ENCODE measurements around the gene DCDC1.

The DCDC1 gene

GRCh38 chr11:31106326-31106725 lies 263.2 kb downstream of the DCDC1 start:
- TF ChIP-seq TCF12 (IDR thresholded peaks at IDR 0.05; ENCODE audit: low read depth) = no peak
- TF ChIP-seq EP300 (IDR thresholded peaks at IDR 0.05; ENCODE audit: borderline replicate concordance) = no peak
- no peak for TF ChIP-seq REST (IDR thresholded peaks at IDR 0.05; ENCODE audit: low read depth)
- no peak for TF ChIP-seq CREB1 (IDR thresholded peaks at IDR 0.05; ENCODE audit: low read depth)
- no peak for TF ChIP-seq USF1 (IDR thresholded peaks at IDR 0.05)
- no peak for TF ChIP-seq NFIC (IDR thresholded peaks at IDR 0.05)
- no peak for TF ChIP-seq RAD21 (IDR thresholded peaks at IDR 0.05; ENCODE audit: low read depth)
- no peak for TF ChIP-seq ZBTB7A (IDR thresholded peaks at IDR 0.05; ENCODE audit: low read depth)
- no peak for TF ChIP-seq FOXM1 (IDR thresholded peaks at IDR 0.05; ENCODE audit: borderline replicate concordance, low read depth)
- TF ChIP-seq MAX (IDR thresholded peaks at IDR 0.05) = no peak
- no peak for TF ChIP-seq TEAD4 (IDR thresholded peaks at IDR 0.05)
- no peak for TF ChIP-seq YY1 (IDR thresholded peaks at IDR 0.05; ENCODE audit: low read depth)
- no peak for TF ChIP-seq TAF1 (IDR thresholded peaks at IDR 0.05; ENCODE audit: low read depth)
- TF ChIP-seq CEBPB (IDR thresholded peaks at IDR 0.05) = no peak
- no peak for TF ChIP-seq EGR1 (IDR thresholded peaks at IDR 0.05)

- TF ChIP-seq TCF12 (IDR thresholded peaks at IDR 0.05; ENCODE audit: low read depth) (no peak), ZBTB7A (IDR thresholded peaks at IDR 0.05; ENCODE audit: low read depth) (no peak), FOXM1 (IDR thresholded peaks at IDR 0.05; ENCODE audit: borderline replicate concordance, low read depth) (no peak), TAF1 (IDR thresholded peaks at IDR 0.05; ENCODE audit: low read depth) (no peak), CREB1 (IDR thresholded peaks at IDR 0.05; ENCODE audit: low read depth) (no peak), EGR1 (IDR thresholded peaks at IDR 0.05) (no peak), REST (IDR thresholded peaks at IDR 0.05; ENCODE audit: low read depth) (no peak), YY1 (IDR thresholded peaks at IDR 0.05; ENCODE audit: low read depth) (no peak), TEAD4 (IDR thresholded peaks at IDR 0.05) (no peak), EP300 (IDR thresholded peaks at IDR 0.05; ENCODE audit: borderline replicate concordance) (no peak), USF1 (IDR thresholded peaks at IDR 0.05) (no peak), CEBPB (IDR thresholded peaks at IDR 0.05) (no peak), MAX (IDR thresholded peaks at IDR 0.05) (no peak), NFIC (IDR thresholded peaks at IDR 0.05) (no peak)
Observed at GRCh38 chr11:31102875-31103274, 266.7 kb downstream of the DCDC1 start.

- no peak for TF ChIP-seq CEBPB (IDR thresholded peaks at IDR 0.05)
- TF ChIP-seq EP300 (IDR thresholded peaks at IDR 0.05; ENCODE audit: borderline replicate concordance) = no peak
- TF ChIP-seq TAF1 (IDR thresholded peaks at IDR 0.05; ENCODE audit: low read depth) = no peak
- TF ChIP-seq RAD21 (IDR thresholded peaks at IDR 0.05; ENCODE audit: low read depth) = no peak
- TF ChIP-seq EGR1 (IDR thresholded peaks at IDR 0.05) = no peak
- TF ChIP-seq TEAD4 (IDR thresholded peaks at IDR 0.05) = no peak
- no peak for TF ChIP-seq CREB1 (IDR thresholded peaks at IDR 0.05; ENCODE audit: low read depth)
- TF ChIP-seq REST (IDR thresholded peaks at IDR 0.05; ENCODE audit: low read depth) = no peak
- TF ChIP-seq MAX (IDR thresholded peaks at IDR 0.05) = no peak
- TF ChIP-seq FOXM1 (IDR thresholded peaks at IDR 0.05; ENCODE audit: borderline replicate concordance, low read depth) = no peak
- no peak for TF ChIP-seq NFIC (IDR thresholded peaks at IDR 0.05)
- TF ChIP-seq USF1 (IDR thresholded peaks at IDR 0.05) = no peak
- no peak for TF ChIP-seq TCF12 (IDR thresholded peaks at IDR 0.05; ENCODE audit: low read depth)
- no peak for TF ChIP-seq ZBTB7A (IDR thresholded peaks at IDR 0.05; ENCODE audit: low read depth)
- TF ChIP-seq YY1 (IDR thresholded peaks at IDR 0.05; ENCODE audit: low read depth) = no peak
Observed at GRCh38 chr11:31102316-31102715, 267.2 kb downstream of the DCDC1 start.

All from Ishikawa (cell line).